Measurements from ENCODE around the gene RAB40A. TPM values are rescaled to one million over a fixed set of nuclear protein-coding genes. Genes with fewer than 3 reads are reported as not detected.

RAB40A gene
- total and polyA plus RNA-seq, 10 of the 15 experiments (the other 5 are each of a cell fraction or from before 2014, with no cell fraction given): 0.10 to 0.42 (median 0.26) TPM

DNA sequence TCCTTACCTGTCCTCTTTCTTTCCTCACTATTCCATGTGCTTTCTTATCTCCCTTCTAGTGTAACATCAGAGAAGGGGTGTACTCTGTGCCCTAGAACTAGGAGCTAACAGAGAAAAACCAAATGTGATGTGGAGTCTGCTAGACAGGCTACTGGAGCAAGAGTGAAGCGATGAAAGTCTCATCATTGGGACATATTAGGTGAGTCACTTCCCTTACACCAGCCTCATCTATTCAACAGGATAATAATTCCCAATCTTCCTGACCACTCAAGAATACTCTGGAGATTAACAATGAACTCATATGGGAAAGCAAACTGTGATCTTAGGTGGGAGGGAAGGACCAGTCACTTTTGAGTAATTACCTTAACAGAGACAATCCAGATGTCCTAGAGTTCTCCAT is 58.1 kb downstream of the RAB40A start:
- no peak for ATAC-seq
- in situ Hi-C loops (cut with MboI): loop anchor here (10.0 kb wide), 1 partner anchor 116 kb away; no protein-coding TSS in a partner anchor

More for the DNA sequence above, 58.1 kb downstream of the RAB40A start:
- intact Hi-C loops (cut with micrococcal nuclease; ENCODE audit: unreplicated experiment): no loop called here
- no peaks in the 10 kb centered on the region for H4K20me1 ChIP-seq (ENCODE audit: control insufficient read depth, insufficient read depth)
- 50% methylated on average over 1 of the region's 1 CpG for WGBS (ENCODE audit: insufficient coverage, insufficient replicate concordance, low lambda C conversion rate, missing lambda C conversion rate)
- BruUV-seq (replicated peaks): no TSS peak
- ChIA-PET CTCF (no interaction called here), SMC1A (ENCODE audit: uncharacterized antibody, unreplicated experiment) (no interaction called here), RAD21 (ENCODE audit: unreplicated experiment) (no interaction called here), POLR2A (no interaction called here)
- no peak overlapping the region for H2AFZ ChIP-seq (ENCODE audit: control insufficient read depth, low read depth, low read length)
- H3K27ac ChIP-seq (ENCODE audit: control insufficient read depth, insufficient read depth): no peak overlapping the region
- H3K36me3 ChIP-seq (ENCODE audit: control insufficient read depth in 2 of 2, insufficient read depth in 2 of 2, low read length in 1 of 2): no peaks in the 10 kb centered on the region
- H3K9me3 ChIP-seq (replicated peaks; ENCODE audit: control insufficient read depth, insufficient read depth, low read length): no peaks in the 10 kb centered on the region
- H3K4me2 ChIP-seq (ENCODE audit: control insufficient read depth, insufficient read depth): no peak overlapping the region
- no peaks in the 10 kb centered on the region for H3K27me3 ChIP-seq (replicated peaks in 1 of 2; ENCODE audit: control insufficient read depth in 2 of 2, insufficient read depth in 2 of 2, low read length in 1 of 2)
- DNase-seq (ENCODE audit: low read depth, low spot score) (no peak), FAIRE-seq (no peak)
- no peak overlapping the region for H3K9ac ChIP-seq (ENCODE audit: control insufficient read depth, insufficient read depth, low read length)
- H3K79me2 ChIP-seq (ENCODE audit: control insufficient read depth, insufficient read depth, low read length): no peaks in the 10 kb centered on the region
- TF ChIP-seq IKZF1 (conservative IDR thresholded peaks at IDR 0.05) (no peak), NR2F1 (conservative IDR thresholded peaks at IDR 0.05) (no peak), HDAC6 (IDR thresholded peaks at IDR 0.05; ENCODE audit: unreplicated experiment) (no peak), ZBED1 (IDR thresholded peaks at IDR 0.05; ENCODE audit: borderline replicate concordance) (no peak), SIX5 (IDR thresholded peaks at IDR 0.05; ENCODE audit: low read depth, low read length, severe bottlenecking) (no peak), BMI1 (IDR thresholded peaks at IDR 0.05; ENCODE audit: borderline replicate concordance) (no peak), E2F8 (IDR thresholded peaks at IDR 0.05; ENCODE audit: low read depth, partially characterized antibody) (no peak), TAF1 (IDR thresholded peaks at IDR 0.05; ENCODE audit: borderline replicate concordance, low read depth, low read length) (no peak), CREB1 (IDR thresholded peaks at IDR 0.05; ENCODE audit: low read depth) (no peak), RELA (IDR thresholded peaks at IDR 0.05; ENCODE audit: borderline replicate concordance, partially characterized antibody) (no peak), BHLHE40 (IDR thresholded peaks at IDR 0.05; ENCODE audit: borderline replicate concordance in 1 of 2, low read depth in 2 of 2, low read length in 1 of 2) (no peak), NFYB (IDR thresholded peaks at IDR 0.05; ENCODE audit: insufficient read depth, low read depth, low read length) (no peak), JUNB (IDR thresholded peaks at IDR 0.05) (no peak)
- TF ChIP-seq, protein P1, sequence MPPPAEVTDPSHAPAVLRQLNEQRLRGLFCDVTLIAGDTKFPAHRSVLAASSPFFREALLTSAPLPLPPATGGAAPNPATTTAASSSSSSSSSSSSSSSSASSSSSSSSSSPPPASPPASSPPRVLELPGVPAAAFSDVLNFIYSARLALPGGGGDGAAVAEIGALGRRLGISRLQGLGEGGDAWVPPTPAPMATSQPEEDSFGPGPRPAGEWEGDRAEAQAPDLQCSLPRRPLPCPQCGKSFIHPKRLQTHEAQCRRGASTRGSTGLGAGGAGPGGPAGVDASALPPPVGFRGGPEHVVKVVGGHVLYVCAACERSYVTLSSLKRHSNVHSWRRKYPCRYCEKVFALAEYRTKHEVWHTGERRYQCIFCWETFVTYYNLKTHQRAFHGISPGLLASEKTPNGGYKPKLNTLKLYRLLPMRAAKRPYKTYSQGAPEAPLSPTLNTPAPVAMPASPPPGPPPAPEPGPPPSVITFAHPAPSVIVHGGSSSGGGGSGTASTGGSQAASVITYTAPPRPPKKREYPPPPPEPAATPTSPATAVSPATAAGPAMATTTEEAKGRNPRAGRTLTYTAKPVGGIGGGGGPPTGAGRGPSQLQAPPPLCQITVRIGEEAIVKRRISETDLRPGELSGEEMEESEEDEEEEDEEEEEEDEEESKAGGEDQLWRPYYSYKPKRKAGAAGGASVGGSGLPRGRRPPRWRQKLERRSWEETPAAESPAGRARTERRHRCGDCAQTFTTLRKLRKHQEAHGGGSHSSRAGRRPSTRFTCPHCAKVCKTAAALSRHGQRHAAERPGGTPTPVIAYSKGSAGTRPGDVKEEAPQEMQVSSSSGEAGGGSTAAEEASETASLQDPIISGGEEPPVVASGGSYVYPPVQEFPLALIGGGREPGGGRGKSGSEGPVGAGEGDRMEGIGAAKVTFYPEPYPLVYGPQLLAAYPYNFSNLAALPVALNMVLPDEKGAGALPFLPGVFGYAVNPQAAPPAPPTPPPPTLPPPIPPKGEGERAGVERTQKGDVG (CRISPR knock-in tag; IDR thresholded peaks at IDR 0.05): no peak
- TF ChIP-seq, protein P2, sequence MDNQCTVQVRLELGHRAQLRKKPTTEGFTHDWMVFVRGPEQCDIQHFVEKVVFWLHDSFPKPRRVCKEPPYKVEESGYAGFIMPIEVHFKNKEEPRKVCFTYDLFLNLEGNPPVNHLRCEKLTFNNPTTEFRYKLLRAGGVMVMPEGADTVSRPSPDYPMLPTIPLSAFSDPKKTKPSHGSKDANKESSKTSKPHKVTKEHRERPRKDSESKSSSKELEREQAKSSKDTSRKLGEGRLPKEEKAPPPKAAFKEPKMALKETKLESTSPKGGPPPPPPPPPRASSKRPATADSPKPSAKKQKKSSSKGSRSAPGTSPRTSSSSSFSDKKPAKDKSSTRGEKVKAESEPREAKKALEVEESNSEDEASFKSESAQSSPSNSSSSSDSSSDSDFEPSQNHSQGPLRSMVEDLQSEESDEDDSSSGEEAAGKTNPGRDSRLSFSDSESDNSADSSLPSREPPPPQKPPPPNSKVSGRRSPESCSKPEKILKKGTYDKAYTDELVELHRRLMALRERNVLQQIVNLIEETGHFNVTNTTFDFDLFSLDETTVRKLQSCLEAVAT (IDR thresholded peaks at IDR 0.05): no peak
- no peak overlapping the region for H3K4me3 ChIP-seq
- H3K4me1 ChIP-seq (ENCODE audit: control insufficient read depth, insufficient read depth, low read length): no peaks in the 10 kb centered on the region

All from GM12878 (cell line).